SK-N-SH (cell line): ENCODE data around the gene DIAPH2. TPM values are rescaled to one million over a fixed set of nuclear protein-coding genes. Genes with fewer than 3 reads are reported as not detected.

Experiments
- CTCF ChIA-PET: fragments of 300-600, 350-600 bp; formaldehyde crosslinking; extraction: SDS; loops from one replicate; lab custom pipeline; 2021; lab: Yijun Ruan, JAX
- POLR2A ChIA-PET: fragments of 350-600 bp; sonication (Branson Sonifier 250); formaldehyde crosslinking; extraction: SDS; loops from one replicate; lab custom pipeline; 2020; ENCODE audit warnings: antibody characterized with exemption, inconsistent platforms; lab: Yijun Ruan, JAX
- DNase-seq: peaks from one replicate; pipeline ENCODE4 v3.0.0; 2012
- H2AFZ ChIP-seq: fragments of 200-600 bp; sonication (generic); 2 replicates; pipeline ENCODE4 v1.8.1; 2016; ENCODE audit warnings: antibody characterized with exemption, mild to moderate bottlenecking, low read depth
- H3F3A ChIP-seq: fragments of 200-600 bp; sonication (generic); replicated peaks from 2 replicates; pipeline ENCODE3; 2016; ENCODE audit warnings: antibody characterized with exemption, mild to moderate bottlenecking; ENCODE audit not compliant: insufficient read depth
- H3K27ac ChIP-seq, 2 experiments: fragments of 200-500 bp in 1 of 2; fragments of 200-600 bp in 1 of 2; sonication (Bioruptor generic) in 1 of 2; sonication (generic), shearing (Covaris generic) in 1 of 2; 2 replicates each; pipeline versions ENCODE4 v1.5.1 to v1.6.1; 2014 to 2016; ENCODE audit warnings: low read depth in 2 of 2, inconsistent platforms in 1 of 2, low read length in 1 of 2, mild to moderate bottlenecking in 1 of 2, mixed read lengths in 1 of 2
- H3K27me3 ChIP-seq: fragments of 200-600 bp; sonication (generic), shearing (Covaris generic); 2 replicates; pipeline ENCODE4 v1.6.1; 2016; ENCODE audit warnings: mixed run types; ENCODE audit not compliant: insufficient read depth
- H3K36me3 ChIP-seq, 2 experiments: fragments of 200-500 bp in 1 of 2; fragments of 200-600 bp in 1 of 2; sonication (Bioruptor generic) in 1 of 2; sonication (generic) in 1 of 2; replicated peaks in 1 of 2; 2 replicates each; pipeline versions ENCODE3 to v1.5.1; 2014 to 2016; ENCODE audit warnings: low read length in 1 of 2, mild to moderate bottlenecking in 1 of 2; ENCODE audit not compliant: insufficient read depth in 2 of 2, control insufficient read depth in 1 of 2
- H3K4me1 ChIP-seq, 2 experiments: fragments of 200-500 bp in 1 of 2; fragments of 200-600 bp in 1 of 2; sonication (Bioruptor generic) in 1 of 2; sonication (generic), shearing (Covaris generic) in 1 of 2; 2 replicates each; pipeline versions ENCODE4 v1.5.1 to v1.6.1; 2014 to 2016; ENCODE audit warnings: low read depth in 1 of 2, low read length in 1 of 2, mixed run types in 1 of 2; ENCODE audit not compliant: insufficient read depth in 2 of 2, control insufficient read depth in 1 of 2
- H3K4me2 ChIP-seq: fragments of 200-600 bp; sonication (generic), shearing (Covaris generic); 2 replicates; pipeline ENCODE4 v1.6.1; 2017; ENCODE audit warnings: mixed run types
- H3K4me3 ChIP-seq, 2 experiments: fragments of 200-500 bp in 1 of 2; fragments of 200-600 bp in 1 of 2; sonication (Bioruptor generic) in 1 of 2; sonication (generic), shearing (Covaris generic) in 1 of 2; 2 replicates each; pipeline versions ENCODE4 v1.5.1 to v1.8.1; 2014 to 2016; ENCODE audit warnings: low read depth in 2 of 2, inconsistent platforms in 1 of 2, low read length in 1 of 2, mild to moderate bottlenecking in 1 of 2, mixed read lengths in 1 of 2, moderate library complexity in 1 of 2
- H3K79me2 ChIP-seq: fragments of 200-600 bp; sonication (generic); 2 replicates; pipeline ENCODE4 v1.8.1; 2017; ENCODE audit warnings: mild to moderate bottlenecking; ENCODE audit not compliant: insufficient read depth
- H3K9ac ChIP-seq: fragments of 200-600 bp; sonication (generic); 2 replicates; pipeline ENCODE4 v1.6.1; 2017; ENCODE audit warnings: mixed run types
- H3K9me2 ChIP-seq: fragments of 200-600 bp; sonication (generic); 2 replicates; pipeline ENCODE4 v1.6.1; 2017; ENCODE audit warnings: mixed run types
- H3K9me3 ChIP-seq: fragments of 200-600 bp; sonication (generic); 2 replicates; pipeline ENCODE4 v1.6.1; 2017; ENCODE audit warnings: mixed run types, mild to moderate bottlenecking, moderate library complexity
- H4K20me1 ChIP-seq: fragments of 200-600 bp; sonication (generic); 2 replicates; pipeline ENCODE4 v1.6.1; 2017; ENCODE audit warnings: mild to moderate bottlenecking, mixed run types; ENCODE audit not compliant: insufficient read depth
- CTCF ChIP-seq: fragments of 200-600 bp; sonication (generic); IDR thresholded peaks from 2 replicates; pipeline ENCODE4 v1.6.1; 2017; ENCODE audit warnings: antibody characterized with exemption, mild to moderate bottlenecking, moderate library complexity
- ELF1 ChIP-seq: IDR thresholded peaks from 2 replicates; pipeline ENCODE4 v1.4.0; 2012
- GATA2 ChIP-seq: sonication (generic); formaldehyde crosslinking; IDR thresholded peaks from 2 replicates; pipeline ENCODE4 v1.5.0; 2020; ENCODE audit warnings: mild to moderate bottlenecking, missing genetic modification reagents
- NFIC ChIP-seq: IDR thresholded peaks from 2 replicates; pipeline ENCODE4 v1.4.0; 2012; ENCODE audit warnings: borderline replicate concordance
- RCOR1 ChIP-seq: fragments of 150-350 bp; IDR thresholded peaks from 2 replicates; pipeline ENCODE4 v1.6.1; 2017; ENCODE audit warnings: antibody characterized with exemption, low read length
- REST ChIP-seq: IDR thresholded peaks from 2 replicates; pipeline ENCODE4 v1.6.1; 2012; ENCODE audit warnings: mild to moderate bottlenecking, low read depth, low read length, moderate library complexity
- RFX5 ChIP-seq: IDR thresholded peaks from 2 replicates; pipeline ENCODE4 v1.6.1; 2012; ENCODE audit warnings: mild to moderate bottlenecking, improper control_type of control experiment, low read length
- SIN3A ChIP-seq: IDR thresholded peaks from 2 replicates; pipeline ENCODE4 v1.6.1; 2012; ENCODE audit warnings: low read depth, mild to moderate bottlenecking, low read length, moderate library complexity, borderline replicate concordance
- TAF1 ChIP-seq: IDR thresholded peaks from 2 replicates; pipeline ENCODE4 v1.6.1; 2012; ENCODE audit warnings: low read depth, mild to moderate bottlenecking, low read length, moderate library complexity, borderline replicate concordance
- TEAD4 ChIP-seq: IDR thresholded peaks from 2 replicates; pipeline ENCODE4 v1.4.0; 2012; ENCODE audit warnings: mild to moderate bottlenecking, borderline replicate concordance; ENCODE audit not compliant: insufficient read depth
- USF2 ChIP-seq: fragments of 150-350 bp; IDR thresholded peaks from 2 replicates; pipeline ENCODE4 v1.6.1; 2017; ENCODE audit warnings: antibody characterized with exemption, low read length, low read depth, borderline replicate concordance
- YY1 ChIP-seq: IDR thresholded peaks from 2 replicates; pipeline ENCODE4 v1.4.0; 2012; ENCODE audit warnings: low read depth, mild to moderate bottlenecking
- WGBS: methylation state at CpG from one replicate; pipeline ENCODE4 v1.1.6; 2017; ENCODE audit warnings: low lambda C conversion rate; 5-methylcytosine and 5-hydroxymethylcytosine counted together
- polyA plus RNA-seq, 3 experiments: library from polyadenylated mRNA; depleted of rRNA; stranded (reverse); fragments of >200 nt; gene quantifications; 2 replicates each; pipeline ENCODE4 v1.2.3, GENCODE V29; 2012
- TF ChIP-seq, protein P1 (sequence below): IDR thresholded peaks from 2 replicates; pipeline ENCODE4; 2012
- TF ChIP-seq, protein P2 (sequence below): fragments of 150-350 bp; IDR thresholded peaks from 2 replicates; pipeline ENCODE4 v1.6.1; 2016; ENCODE audit warnings: mild to moderate bottlenecking, low read depth, low read length
- TF ChIP-seq, protein P3 (sequence below): IDR thresholded peaks from 2 replicates; pipeline ENCODE4 v1.4.0; 2012; ENCODE audit warnings: low read depth, borderline replicate concordance
- TF ChIP-seq, protein P4 (sequence below): IDR thresholded peaks from 2 replicates; pipeline ENCODE4 v1.4.0; 2012; ENCODE audit warnings: low read depth, borderline replicate concordance

The DIAPH2 gene
- polyA plus RNA-seq, 1 of the 3 experiments (the other 2 are of a cell fraction), result 1.1 TPM

- Histone ChIP-seq H2AFZ (no peak overlapping the region), H4K20me1 (no peaks in the 10 kb centered on the region), H3K9me2 (no peaks in the 10 kb centered on the region), H3K36me3 (no peaks in the 10 kb centered on the region), H3K4me1 (no peaks in the 10 kb centered on the region), H3K27me3 (no peaks in the 10 kb centered on the region), H3K79me2 (no peaks in the 10 kb centered on the region), H3K9ac (no peak overlapping the region), H3K4me2 (no peak overlapping the region), H3K9me3 (no peaks in the 10 kb centered on the region), H3K4me3 (no peak overlapping the region), H3K27ac (no peak overlapping the region), H3F3A (no peaks in the 10 kb centered on the region)
- DNase-seq, result no peak
- WGBS, result 49% methylated on average over 2 of the region's 2 CpGs
- TF ChIP-seq USF2 (no peak), RFX5 (no peak), SIN3A (no peak), TAF1 (no peak), TEAD4 (no peak), RCOR1 (no peak), GATA2 (CRISPR knock-in tag) (no peak), YY1 (no peak), NFIC (no peak), REST (no peak), ELF1 (no peak), CTCF (no peak)
- TF ChIP-seq, protein P1, sequence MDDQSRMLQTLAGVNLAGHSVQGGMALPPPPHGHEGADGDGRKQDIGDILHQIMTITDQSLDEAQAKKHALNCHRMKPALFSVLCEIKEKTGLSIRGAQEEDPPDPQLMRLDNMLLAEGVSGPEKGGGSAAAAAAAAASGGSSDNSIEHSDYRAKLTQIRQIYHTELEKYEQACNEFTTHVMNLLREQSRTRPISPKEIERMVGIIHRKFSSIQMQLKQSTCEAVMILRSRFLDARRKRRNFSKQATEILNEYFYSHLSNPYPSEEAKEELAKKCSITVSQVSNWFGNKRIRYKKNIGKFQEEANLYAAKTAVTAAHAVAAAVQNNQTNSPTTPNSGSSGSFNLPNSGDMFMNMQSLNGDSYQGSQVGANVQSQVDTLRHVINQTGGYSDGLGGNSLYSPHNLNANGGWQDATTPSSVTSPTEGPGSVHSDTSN, result no peak
- TF ChIP-seq, protein P2, sequence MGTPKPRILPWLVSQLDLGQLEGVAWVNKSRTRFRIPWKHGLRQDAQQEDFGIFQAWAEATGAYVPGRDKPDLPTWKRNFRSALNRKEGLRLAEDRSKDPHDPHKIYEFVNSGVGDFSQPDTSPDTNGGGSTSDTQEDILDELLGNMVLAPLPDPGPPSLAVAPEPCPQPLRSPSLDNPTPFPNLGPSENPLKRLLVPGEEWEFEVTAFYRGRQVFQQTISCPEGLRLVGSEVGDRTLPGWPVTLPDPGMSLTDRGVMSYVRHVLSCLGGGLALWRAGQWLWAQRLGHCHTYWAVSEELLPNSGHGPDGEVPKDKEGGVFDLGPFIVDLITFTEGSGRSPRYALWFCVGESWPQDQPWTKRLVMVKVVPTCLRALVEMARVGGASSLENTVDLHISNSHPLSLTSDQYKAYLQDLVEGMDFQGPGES, result no peak
- TF ChIP-seq, protein P3, sequence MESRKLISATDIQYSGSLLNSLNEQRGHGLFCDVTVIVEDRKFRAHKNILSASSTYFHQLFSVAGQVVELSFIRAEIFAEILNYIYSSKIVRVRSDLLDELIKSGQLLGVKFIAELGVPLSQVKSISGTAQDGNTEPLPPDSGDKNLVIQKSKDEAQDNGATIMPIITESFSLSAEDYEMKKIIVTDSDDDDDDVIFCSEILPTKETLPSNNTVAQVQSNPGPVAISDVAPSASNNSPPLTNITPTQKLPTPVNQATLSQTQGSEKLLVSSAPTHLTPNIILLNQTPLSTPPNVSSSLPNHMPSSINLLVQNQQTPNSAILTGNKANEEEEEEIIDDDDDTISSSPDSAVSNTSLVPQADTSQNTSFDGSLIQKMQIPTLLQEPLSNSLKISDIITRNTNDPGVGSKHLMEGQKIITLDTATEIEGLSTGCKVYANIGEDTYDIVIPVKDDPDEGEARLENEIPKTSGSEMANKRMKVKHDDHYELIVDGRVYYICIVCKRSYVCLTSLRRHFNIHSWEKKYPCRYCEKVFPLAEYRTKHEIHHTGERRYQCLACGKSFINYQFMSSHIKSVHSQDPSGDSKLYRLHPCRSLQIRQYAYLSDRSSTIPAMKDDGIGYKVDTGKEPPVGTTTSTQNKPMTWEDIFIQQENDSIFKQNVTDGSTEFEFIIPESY, result no peak
- TF ChIP-seq, protein P4, sequence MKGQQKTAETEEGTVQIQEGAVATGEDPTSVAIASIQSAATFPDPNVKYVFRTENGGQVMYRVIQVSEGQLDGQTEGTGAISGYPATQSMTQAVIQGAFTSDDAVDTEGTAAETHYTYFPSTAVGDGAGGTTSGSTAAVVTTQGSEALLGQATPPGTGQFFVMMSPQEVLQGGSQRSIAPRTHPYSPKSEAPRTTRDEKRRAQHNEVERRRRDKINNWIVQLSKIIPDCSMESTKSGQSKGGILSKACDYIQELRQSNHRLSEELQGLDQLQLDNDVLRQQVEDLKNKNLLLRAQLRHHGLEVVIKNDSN, result no peak
- POLR2A ChIA-PET, result no interaction called here
- CTCF ChIA-PET, result no interaction called here
Observed at GRCh38 chrX:96792047-96792446, 107.4 kb downstream of the DIAPH2 start.
